Measurements from ENCODE around the gene KLHDC10. TPM values are rescaled to one million over a fixed set of nuclear protein-coding genes. Genes with fewer than 3 reads are reported as not detected.
"Not testable (repeated sequence)": the region's sequence is repeated elsewhere in the genome, so short reads cannot be mapped to it uniquely, and the experiment has no call there.

Gene KLHDC10
- total RNA-seq, 2 experiments from 2014 or later: 7.0 to 8.8 TPM

GRCh38 chr7:130063036-130063435, 7.3 kb upstream of the KLHDC10 start:
- ChIA-PET POLR2A (no interaction called here), CTCF (interaction anchor here (0.7 to 1.4 kb wide), 3 partner anchors 9 to 72 kb away, joined by 3 to 6 read pairs (median 5); no protein-coding TSS in a partner anchor)
- H3K9me3 Mint-ChIP-seq: no peaks in the 10 kb centered on the region
- TF ChIP-seq, protein P1, sequence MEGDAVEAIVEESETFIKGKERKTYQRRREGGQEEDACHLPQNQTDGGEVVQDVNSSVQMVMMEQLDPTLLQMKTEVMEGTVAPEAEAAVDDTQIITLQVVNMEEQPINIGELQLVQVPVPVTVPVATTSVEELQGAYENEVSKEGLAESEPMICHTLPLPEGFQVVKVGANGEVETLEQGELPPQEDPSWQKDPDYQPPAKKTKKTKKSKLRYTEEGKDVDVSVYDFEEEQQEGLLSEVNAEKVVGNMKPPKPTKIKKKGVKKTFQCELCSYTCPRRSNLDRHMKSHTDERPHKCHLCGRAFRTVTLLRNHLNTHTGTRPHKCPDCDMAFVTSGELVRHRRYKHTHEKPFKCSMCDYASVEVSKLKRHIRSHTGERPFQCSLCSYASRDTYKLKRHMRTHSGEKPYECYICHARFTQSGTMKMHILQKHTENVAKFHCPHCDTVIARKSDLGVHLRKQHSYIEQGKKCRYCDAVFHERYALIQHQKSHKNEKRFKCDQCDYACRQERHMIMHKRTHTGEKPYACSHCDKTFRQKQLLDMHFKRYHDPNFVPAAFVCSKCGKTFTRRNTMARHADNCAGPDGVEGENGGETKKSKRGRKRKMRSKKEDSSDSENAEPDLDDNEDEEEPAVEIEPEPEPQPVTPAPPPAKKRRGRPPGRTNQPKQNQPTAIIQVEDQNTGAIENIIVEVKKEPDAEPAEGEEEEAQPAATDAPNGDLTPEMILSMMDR (IDR thresholded peaks at IDR 0.05): peak; percentile 77
- H3K9me3 ChIP-seq (ENCODE audit: control insufficient read depth in 1 of 2, insufficient read depth in 1 of 2, low read length in 2 of 2): no peaks in the 10 kb centered on the region
- intact Hi-C loops (cut with DNase I, micrococcal nuclease): loop anchor here (1.0 to 2.0 kb wide), 2 partner anchors 769 to 770 kb away; no protein-coding TSS in a partner anchor
- H3K27me3 ChIP-seq (ENCODE audit: control insufficient read depth in 1 of 2, insufficient read depth in 2 of 2, low read length in 2 of 2): peaks cover 0 to 2% of the 10 kb centered on the region in 2 experiments
- no peak overlapping the region for H3K4me3 ChIP-seq (ENCODE audit: low read length)
- H3K4me1 Mint-ChIP-seq (ENCODE audit: low read depth): no peaks in the 10 kb centered on the region
- DNase-seq (peak; percentile 45 to 76 (median 61)), ATAC-seq (ENCODE audit: poor library complexity) (peak; percentile 59)
- no peak overlapping the region for H3K4me3 Mint-ChIP-seq
- no peak overlapping the region for H3K27ac ChIP-seq (ENCODE audit: low read depth in 1 of 2, low read length in 2 of 2)
- no peak overlapping the region for H3K27ac Mint-ChIP-seq
- no peaks in the 10 kb centered on the region for H3K36me3 ChIP-seq (ENCODE audit: insufficient read depth, low read length)
- H3K27me3 Mint-ChIP-seq: peaks cover 16% of the 10 kb centered on the region
- no peaks in the 10 kb centered on the region for H3K36me3 Mint-ChIP-seq (ENCODE audit: low read depth)
- no peaks in the 10 kb centered on the region for H3K4me1 ChIP-seq (ENCODE audit: insufficient read depth, low read length)

GRCh38 chr7:130064580-130064926, 5.8 kb upstream of the KLHDC10 start:
- H3K4me3 ChIP-seq (ENCODE audit: low read length); H3K9me3 Mint-ChIP-seq; H3K27ac Mint-ChIP-seq; DNase-seq; CTCF ChIA-PET; H3K9me3 ChIP-seq (ENCODE audit: control insufficient read depth in 1 of 2, insufficient read depth in 1 of 2, low read length in 2 of 2); H3K4me1 ChIP-seq (ENCODE audit: insufficient read depth, low read length); H3K36me3 Mint-ChIP-seq (ENCODE audit: low read depth); H3K4me3 Mint-ChIP-seq; ATAC-seq (ENCODE audit: poor library complexity); H3K4me1 Mint-ChIP-seq (ENCODE audit: low read depth); H3K27ac ChIP-seq (ENCODE audit: low read depth in 1 of 2, low read length in 2 of 2); intact Hi-C loops (cut with DNase I, micrococcal nuclease); H3K27me3 ChIP-seq (ENCODE audit: control insufficient read depth in 1 of 2, insufficient read depth in 2 of 2, low read length in 2 of 2); H3K36me3 ChIP-seq (ENCODE audit: insufficient read depth, low read length); POLR2A ChIA-PET: not testable (repeated sequence)
- peaks cover 14% of the 10 kb centered on the region for H3K27me3 Mint-ChIP-seq

DNA sequence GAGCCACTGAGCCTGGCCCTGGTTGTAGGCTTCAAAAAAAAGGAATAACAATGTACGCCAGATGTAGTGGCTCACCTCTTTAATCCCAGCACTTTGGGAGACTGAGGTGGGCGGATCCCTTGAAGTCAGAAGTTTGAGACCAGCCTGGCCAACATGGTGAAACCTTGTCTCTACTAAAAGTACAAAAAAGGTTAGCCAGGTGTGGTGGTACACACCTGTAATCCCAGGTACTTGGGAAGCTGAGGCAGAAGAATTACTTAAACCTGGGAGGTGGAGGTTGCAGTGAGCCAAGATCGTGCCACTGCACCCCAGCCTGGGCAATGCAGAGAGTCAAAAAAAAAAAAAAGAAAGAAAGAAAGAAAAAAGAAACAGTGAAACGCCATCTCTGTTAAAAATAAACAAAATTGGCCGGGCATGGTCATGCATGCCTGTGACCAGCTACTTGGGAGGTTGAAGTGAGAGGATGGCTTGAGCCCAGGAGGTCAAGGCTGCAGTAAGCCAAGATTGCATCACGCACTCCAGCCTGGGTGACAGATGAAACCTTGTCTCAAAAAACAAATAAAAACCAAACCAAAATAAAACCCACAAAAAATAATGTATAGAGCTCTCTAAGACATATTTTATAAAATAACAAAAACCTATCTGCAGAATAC, 4.7 kb upstream of the KLHDC10 start:
- no peaks in the 10 kb centered on the region for H3K9me3 ChIP-seq (ENCODE audit: control insufficient read depth in 1 of 2, insufficient read depth in 1 of 2, low read length in 2 of 2)
- peaks cover 6% of the 10 kb centered on the region for H3K4me1 ChIP-seq (ENCODE audit: insufficient read depth, low read length)
- ChIA-PET POLR2A (no interaction called here), CTCF (no interaction called here)
- intact Hi-C loops (cut with DNase I, micrococcal nuclease): loop anchor here in 1 of 2 experiments (5.0 kb wide), 1 partner anchor 838 kb away; the partner anchor contains the start of gene AHCYL2
- H3K36me3 ChIP-seq (ENCODE audit: insufficient read depth, low read length): no peaks in the 10 kb centered on the region
- H3K4me1 Mint-ChIP-seq (ENCODE audit: low read depth): peaks cover 11% of the 10 kb centered on the region
- H3K9me3 Mint-ChIP-seq: no peaks in the 10 kb centered on the region
- H3K4me3 Mint-ChIP-seq: no peak overlapping the region
- H3K27ac ChIP-seq (ENCODE audit: low read depth in 1 of 2, low read length in 2 of 2): no peak overlapping the region
- H3K27ac Mint-ChIP-seq: no peak overlapping the region
- H3K36me3 Mint-ChIP-seq (ENCODE audit: low read depth): peaks cover 6% of the 10 kb centered on the region
- H3K27me3 Mint-ChIP-seq: peaks cover 10% of the 10 kb centered on the region
- TF ChIP-seq, protein P1 (IDR thresholded peaks at IDR 0.05): no peak
- ATAC-seq (ENCODE audit: poor library complexity) (no peak), DNase-seq (no peak)
- no peaks in the 10 kb centered on the region for H3K27me3 ChIP-seq (ENCODE audit: control insufficient read depth in 1 of 2, insufficient read depth in 2 of 2, low read length in 2 of 2)
- no peak overlapping the region for H3K4me3 ChIP-seq (ENCODE audit: low read length)
